Measurements from ENCODE around the gene MAP9. TPM values are rescaled to one million over a fixed set of nuclear protein-coding genes. Genes with fewer than 3 reads are reported as not detected.

The MAP9 gene
- total and polyA plus RNA-seq, 7 donors, result 0.08 to 0.90 (median 0.39) TPM

- Histone ChIP-seq H3K27me3 (ENCODE audit: insufficient read depth in 3 of 3, low read length in 2 of 3) (peaks cover 0 to 22% (median 1%) of the 10 kb centered on the region in 3 donors), H3K4me1 (no peaks in the 10 kb centered on the region), H3K36me3 (ENCODE audit: insufficient read depth in 1 of 2, low read depth in 1 of 2) (no peaks in the 10 kb centered on the region), H3K9me3 (no peaks in the 10 kb centered on the region), H3K27ac (no peak overlapping the region), H3K4me3 (no peak overlapping the region)
- DNase-seq, result no peak
- WGBS, 3 donors, result 49 to 51% (median 50%) methylated on average over 4 of the region's 4 CpGs
- no peak for ATAC-seq
- peak; percentile 36 for TF ChIP-seq CTCF (IDR thresholded peaks at IDR 0.05)
- intact Hi-C loops (cut with DNase I), result loop anchor here in 1 of 2 donors (2.0 kb wide), 1 partner anchor 819 kb away; no protein-coding TSS in a partner anchor
Measured at GRCh38 chr4:155371432-155372043, 5.2 kb downstream of the MAP9 start.

GRCh38 chr4:155367608-155368007, 9.2 kb downstream of the MAP9 start:
- intact Hi-C loops (cut with DNase I), result loop anchor here in 1 of 2 donors (5.0 kb wide), 1 partner anchor 815 kb away; the partner anchor contains the start of gene PLRG1
- H3K27me3 ChIP-seq (ENCODE audit: insufficient read depth in 3 of 3, low read length in 2 of 3), result no peaks in the 10 kb centered on the region
- H3K36me3 ChIP-seq (ENCODE audit: insufficient read depth in 1 of 2, low read depth in 1 of 2), result no peaks in the 10 kb centered on the region
- TF ChIP-seq CTCF (IDR thresholded peaks at IDR 0.05), result no peak
- ATAC-seq (no peak), DNase-seq (no peak)
- no peak overlapping the region for H3K4me3 ChIP-seq
- no peak overlapping the region for H3K27ac ChIP-seq
- H3K4me1 ChIP-seq, result no peaks in the 10 kb centered on the region
- 93 to 97% (median 94%) methylated on average over 2 of the region's 2 CpGs for WGBS, 3 donors
- H3K9me3 ChIP-seq, result no peaks in the 10 kb centered on the region

- Histone ChIP-seq H3K9me3 (no peaks in the 10 kb centered on the region), H3K27ac (no peak overlapping the region), H3K36me3 (ENCODE audit: insufficient read depth in 1 of 2, low read depth in 1 of 2) (no peaks in the 10 kb centered on the region), H3K4me3 (no peak overlapping the region), H3K4me1 (no peaks in the 10 kb centered on the region), H3K27me3 (ENCODE audit: insufficient read depth in 3 of 3, low read length in 2 of 3) (no peaks in the 10 kb centered on the region)
- DNase-seq, result peak in 1 of 2 donors; percentile 40
- peak; percentile 46 for TF ChIP-seq CTCF (IDR thresholded peaks at IDR 0.05)
- 36 to 45% (median 41%) methylated on average over 8 of the region's 8 CpGs for WGBS, 3 donors
- ATAC-seq, result no peak
- intact Hi-C loops (cut with DNase I), result no loop called here
Measured at GRCh38 chr4:155353923-155354540, 22.7 kb downstream of the MAP9 start.

- no peak for ATAC-seq
- Histone ChIP-seq H3K27me3 (ENCODE audit: insufficient read depth in 3 of 3, low read length in 2 of 3) (no peaks in the 10 kb centered on the region), H3K4me1 (no peaks in the 10 kb centered on the region), H3K9me3 (no peaks in the 10 kb centered on the region), H3K27ac (no peak overlapping the region), H3K4me3 (no peak overlapping the region), H3K36me3 (ENCODE audit: insufficient read depth in 1 of 2, low read depth in 1 of 2) (no peaks in the 10 kb centered on the region)
- no peak for TF ChIP-seq CTCF (IDR thresholded peaks at IDR 0.05)
- no peak for DNase-seq
- intact Hi-C loops (cut with DNase I), result no loop called here
- 79 to 85% (median 83%) methylated on average over 1 of the region's 1 CpG for WGBS, 3 donors
Measured at GRCh38 chr4:155342142-155342541, 34.6 kb downstream of the MAP9 start.
